ENCODE results near the gene SLF2. TPM values are rescaled to one million over a fixed set of nuclear protein-coding genes. Genes with fewer than 3 reads are reported as not detected.
A peak's percentile ranks its signal among the peaks of the same experiment; 100 is the strongest.

The SLF2 gene
- total and polyA plus RNA-seq, 9 of the 15 experiments (the other 6 are each of a cell fraction or from before 2014, with no cell fraction given) = 1.7 to 18.4 (median 7.8) TPM

GRCh38 chr10:100993986-100994708 lies 81.4 kb downstream of the SLF2 start:
- Histone ChIP-seq H3K9me3 (replicated peaks; ENCODE audit: control insufficient read depth, insufficient read depth, low read depth, low read length) (no peaks in the 10 kb centered on the region), H4K20me1 (replicated peaks; ENCODE audit: control insufficient read depth, insufficient read depth, low read length) (0 out of 2 replicates have a peak, but pooled peaks cover 4% of the 10 kb centered on the region), H3K79me2 (ENCODE audit: control insufficient read depth, insufficient read depth, low read length) (peaks cover 49% of the 10 kb centered on the region), H3K27me3 (ENCODE audit: control insufficient read depth in 2 of 2, insufficient read depth in 2 of 2, low read length in 2 of 2) (no peaks in the 10 kb centered on the region), H3K4me1 (replicated peaks in 1 of 2; ENCODE audit: control insufficient read depth in 2 of 2, insufficient read depth in 2 of 2, low read length in 2 of 2) (peaks cover 22 to 43% of the 10 kb centered on the region in 2 experiments; a peak in 4 of 5 replicates), H3K27ac (ENCODE audit: extremely low read depth, low read depth, low read length) (no peak overlapping the region; the same call in 2 of the 3 replicates), H3K4me2 (ENCODE audit: insufficient read depth, low read length) (no peak overlapping the region), H3K4me3 (no peak overlapping the region), H3K36me3 (ENCODE audit: control insufficient read depth, insufficient read depth, low read length) (peaks cover 47% of the 10 kb centered on the region; the same call in 2 of the 3 replicates), H3K9ac (ENCODE audit: insufficient read depth in 1 of 2, low read depth in 2 of 2, low read length in 2 of 2) (no peak overlapping the region), H2AFZ (ENCODE audit: low read depth, low read length) (no peak overlapping the region), H3K9me1 (ENCODE audit: control insufficient read depth, insufficient read depth, low read length) (no peaks in the 10 kb centered on the region)
- ATAC-seq = no peak
- in situ Hi-C loops (cut with MboI) (loop anchor here (25.0 kb wide), 1 partner anchor 1043 kb away; no protein-coding TSS in a partner anchor), intact Hi-C loops (cut with micrococcal nuclease) (loop anchor here (1.0 kb wide), 1 partner anchor 20 kb away; no protein-coding TSS in a partner anchor)
- peak; percentile 37 for FAIRE-seq
- 63% methylated on average over 10 of the region's 10 CpGs for WGBS (ENCODE audit: insufficient coverage, low coverage, missing lambda C conversion rate)
- peak in 1 of 4 experiments; percentile 28 for DNase-seq (ENCODE audit: extremely low read depth in 1 of 4, low spot score in 3 of 4)
- BruUV-seq (replicated peaks) = TSS peak; percentile 13
- CTCF ChIA-PET (ENCODE audit: low intra/inter-chr PET ratio) = interaction anchor here (0.8 to 9.3 kb wide), 2 partner anchors 19 to 68 kb away, joined by 3 to 150 read pairs; no protein-coding TSS in a partner anchor
- POLR2A ChIA-PET = interaction anchor here (0.6 to 0.7 kb wide), 2 partner anchors 13 to 218 kb away, joined by 3 to 4 read pairs; no protein-coding TSS in a partner anchor
- TF ChIP-seq NFIX (CRISPR knock-in tag; IDR thresholded peaks at IDR 0.05; ENCODE audit: low read depth) (no peak), TCF7L2 (IDR thresholded peaks at IDR 0.05; ENCODE audit: low read depth, low read length) (no peak), ZNF146 (CRISPR knock-in tag; IDR thresholded peaks at IDR 0.05; ENCODE audit: unreplicated experiment) (no peak), RBFOX2 (IDR thresholded peaks at IDR 0.05; ENCODE audit: low read depth, low read length) (0 out of 2 replicates have a peak, but pooled peaks have one; percentile 24), ARID2 (IDR thresholded peaks at IDR 0.05) (0 out of 2 replicates have a peak, but pooled peaks have one; percentile 25), ZNF639 (CRISPR knock-in tag; conservative IDR thresholded peaks at IDR 0.05 in 1 of 2, IDR thresholded peaks at IDR 0.05 in 1 of 2) (no peak), TOE1 (IDR thresholded peaks at IDR 0.05; ENCODE audit: borderline replicate concordance) (no peak), TOE1 (CRISPR knock-in tag; IDR thresholded peaks at IDR 0.05; ENCODE audit: borderline replicate concordance, low read depth) (no peak), CAMTA2 (CRISPR knock-in tag; conservative IDR thresholded peaks at IDR 0.05) (no peak), ZNF431 (CRISPR knock-in tag; IDR thresholded peaks at IDR 0.05) (no peak), REST (IDR thresholded peaks at IDR 0.05; ENCODE audit: borderline replicate concordance) (peak; percentile 58; the same call in 1 of the 2 replicates), REST (CRISPR knock-in tag; IDR thresholded peaks at IDR 0.05; ENCODE audit: low read depth) (no peak)
